ENCODE measurements around the gene FAM180B.

The FAM180B gene

GRCh38 chr11:47589118-47589517 lies 2.6 kb downstream of the FAM180B start:
- Histone ChIP-seq H3K27me3 (ENCODE audit: insufficient read depth, low read depth) (no peaks in the 10 kb centered on the region), H3K36me3 (ENCODE audit: insufficient read depth) (no peaks in the 10 kb centered on the region), H3K4me3 (IDR thresholded peaks at IDR 0.05; ENCODE audit: insufficient read depth, low read depth, low read length) (no peak overlapping the region), H4K20me1 (ENCODE audit: insufficient read depth) (no peaks in the 10 kb centered on the region), H3K27ac (no peak overlapping the region), H2AFZ (ENCODE audit: low read depth) (no peak overlapping the region), H3K79me2 (ENCODE audit: insufficient read depth, low read depth) (no peaks in the 10 kb centered on the region), H3K4me2 (no peak overlapping the region), H3K4me1 (ENCODE audit: low read depth, poor library complexity, severe bottlenecking) (no peaks in the 10 kb centered on the region), H3K9ac (no peak overlapping the region)
- no peak for TF ChIP-seq CTCF (conservative IDR thresholded peaks at IDR 0.05; ENCODE audit: low read depth, low read length)

DNA sequence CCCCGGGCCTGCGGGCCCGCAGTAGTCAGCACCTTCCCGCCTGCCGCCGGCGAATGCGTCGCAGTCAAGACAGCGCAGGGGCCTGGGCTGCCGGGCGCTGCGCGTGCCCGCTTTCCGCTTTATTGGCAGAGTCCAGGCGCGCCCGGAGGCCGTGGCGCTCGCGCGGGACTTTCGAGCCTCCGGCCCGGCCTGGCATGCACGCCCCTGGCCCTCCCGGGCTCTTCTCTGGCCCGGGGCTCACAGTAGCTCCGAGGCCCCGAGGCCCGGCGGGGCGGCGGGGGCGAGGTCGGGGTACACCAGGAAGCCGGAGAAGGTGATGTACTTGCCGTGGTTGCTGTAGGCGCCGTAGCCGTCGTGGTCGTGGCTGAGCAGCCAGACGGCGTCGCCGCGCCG lies 3.1 kb downstream of the FAM180B start:
- no peak overlapping the region for H3K27ac ChIP-seq
- no peaks in the 10 kb centered on the region for H3K79me2 ChIP-seq (ENCODE audit: insufficient read depth, low read depth)
- H3K4me3 ChIP-seq (IDR thresholded peaks at IDR 0.05; ENCODE audit: insufficient read depth, low read depth, low read length): no peak overlapping the region
- H3K4me2 ChIP-seq: no peak overlapping the region
- no peak for TF ChIP-seq CTCF (conservative IDR thresholded peaks at IDR 0.05; ENCODE audit: low read depth, low read length)
- no peaks in the 10 kb centered on the region for H3K4me1 ChIP-seq (ENCODE audit: low read depth, poor library complexity, severe bottlenecking)
- no peak overlapping the region for H2AFZ ChIP-seq (ENCODE audit: low read depth)
- no peak overlapping the region for H3K9ac ChIP-seq
- H3K27me3 ChIP-seq (ENCODE audit: insufficient read depth, low read depth): no peaks in the 10 kb centered on the region
- H3K36me3 ChIP-seq (ENCODE audit: insufficient read depth): no peaks in the 10 kb centered on the region
- H4K20me1 ChIP-seq (ENCODE audit: insufficient read depth): no peaks in the 10 kb centered on the region

DNA sequence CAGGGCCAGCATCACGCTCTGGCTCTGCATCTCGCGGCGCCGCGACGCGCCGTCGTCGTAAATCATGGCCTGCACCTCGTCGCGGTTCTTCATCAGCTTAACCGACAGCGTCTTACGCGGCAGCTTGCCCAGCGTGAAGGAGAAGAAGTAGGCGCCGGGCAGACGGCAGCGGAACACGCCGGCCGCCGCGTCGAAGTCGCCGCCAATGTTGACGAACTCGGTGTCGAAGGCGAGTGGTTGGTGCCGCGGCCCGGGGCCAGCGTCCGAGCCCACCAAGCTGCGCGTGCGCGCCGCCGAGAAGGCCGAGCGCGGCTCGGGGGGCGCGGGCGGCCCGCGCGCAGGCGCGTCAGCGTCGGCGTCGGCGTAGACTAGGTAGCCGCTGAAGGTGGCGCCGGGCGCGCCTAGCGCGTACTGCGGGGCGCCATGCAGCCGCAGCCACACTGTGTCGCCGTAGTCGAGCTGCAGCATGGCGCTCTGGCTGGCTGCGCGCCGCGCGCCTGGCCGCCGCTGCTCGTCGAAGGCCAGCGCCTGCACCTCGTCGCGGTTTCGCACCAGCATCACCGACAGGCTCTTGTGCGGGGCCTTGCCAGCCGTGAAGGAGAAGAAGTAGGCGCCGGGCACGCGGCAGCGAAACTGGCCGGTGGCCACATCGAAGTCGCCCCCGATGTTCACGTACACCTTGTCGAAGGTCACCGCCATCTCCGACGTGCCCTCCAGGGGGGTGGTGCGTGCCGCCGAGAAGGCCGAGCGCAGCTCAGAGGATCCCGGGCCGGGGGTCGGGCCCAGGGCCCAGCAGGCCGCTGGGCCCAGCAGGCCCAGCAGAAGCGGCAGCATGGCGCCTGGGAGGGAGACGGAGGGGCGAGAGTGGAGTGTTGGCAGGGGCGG lies 3.7 kb downstream of the FAM180B start:
- Histone ChIP-seq H4K20me1 (ENCODE audit: insufficient read depth) (no peaks in the 10 kb centered on the region), H3K9ac (no peak overlapping the region), H2AFZ (ENCODE audit: low read depth) (no peak overlapping the region), H3K4me1 (ENCODE audit: low read depth, poor library complexity, severe bottlenecking) (no peaks in the 10 kb centered on the region), H3K27me3 (ENCODE audit: insufficient read depth, low read depth) (no peaks in the 10 kb centered on the region), H3K36me3 (ENCODE audit: insufficient read depth) (no peaks in the 10 kb centered on the region), H3K27ac (no peak overlapping the region), H3K79me2 (ENCODE audit: insufficient read depth, low read depth) (no peaks in the 10 kb centered on the region), H3K4me3 (IDR thresholded peaks at IDR 0.05; ENCODE audit: insufficient read depth, low read depth, low read length) (no peak overlapping the region), H3K4me2 (no peak overlapping the region)
- no peak for TF ChIP-seq CTCF (conservative IDR thresholded peaks at IDR 0.05; ENCODE audit: low read depth, low read length)

- H3K36me3 ChIP-seq (ENCODE audit: insufficient read depth): no peaks in the 10 kb centered on the region
- H2AFZ ChIP-seq (ENCODE audit: low read depth): no peak overlapping the region
- H3K9ac ChIP-seq: no peak overlapping the region
- no peak overlapping the region for H3K4me2 ChIP-seq
- no peaks in the 10 kb centered on the region for H3K27me3 ChIP-seq (ENCODE audit: insufficient read depth, low read depth)
- H3K79me2 ChIP-seq (ENCODE audit: insufficient read depth, low read depth): no peaks in the 10 kb centered on the region
- no peak overlapping the region for H3K27ac ChIP-seq
- no peaks in the 10 kb centered on the region for H3K4me1 ChIP-seq (ENCODE audit: low read depth, poor library complexity, severe bottlenecking)
- no peak for TF ChIP-seq CTCF (conservative IDR thresholded peaks at IDR 0.05; ENCODE audit: low read depth, low read length)
- no peaks in the 10 kb centered on the region for H4K20me1 ChIP-seq (ENCODE audit: insufficient read depth)
- H3K4me3 ChIP-seq (IDR thresholded peaks at IDR 0.05; ENCODE audit: insufficient read depth, low read depth, low read length): no peak overlapping the region
Measured at GRCh38 chr11:47591764-47592163, 5.3 kb downstream of the FAM180B start.

All from KMS-11 (cell line).